ENCODE results near the gene DSC2.

Gene DSC2

DNA sequence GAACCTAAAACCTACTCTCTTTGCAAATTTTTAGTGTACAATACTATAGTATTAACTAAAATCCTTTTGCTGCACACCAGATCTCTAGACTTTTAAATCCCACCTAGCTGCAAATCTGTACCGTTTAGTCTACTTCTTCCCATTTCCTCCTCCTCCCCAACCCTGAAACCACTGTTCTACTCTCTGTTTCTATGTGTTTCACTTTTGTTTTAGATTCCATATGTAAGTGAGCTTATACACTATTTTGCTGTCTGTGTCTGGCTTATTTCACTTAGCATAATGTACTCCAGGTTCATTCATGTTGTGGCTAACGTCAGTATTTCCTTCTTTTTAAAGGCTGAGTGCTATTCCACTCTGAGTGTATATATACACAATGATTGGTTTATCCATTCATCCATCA is 18.4 kb upstream of the DSC2 start:
- Histone ChIP-seq H3K27ac (replicated peaks) (no peak overlapping the region), H3K4me3 (replicated peaks; ENCODE audit: insufficient read depth, low read length) (no peak overlapping the region), H3K27me3 (ENCODE audit: insufficient read depth, poor library complexity, severe bottlenecking) (no peaks in the 10 kb centered on the region)
- TF ChIP-seq GABPA (IDR thresholded peaks at IDR 0.05; ENCODE audit: low read depth) (no peak), SPI1 (IDR thresholded peaks at IDR 0.05; ENCODE audit: borderline replicate concordance, low read depth) (no peak), POLR2AphosphoS5 (IDR thresholded peaks at IDR 0.05; ENCODE audit: low read depth) (no peak)
- TF ChIP-seq, protein P1, sequence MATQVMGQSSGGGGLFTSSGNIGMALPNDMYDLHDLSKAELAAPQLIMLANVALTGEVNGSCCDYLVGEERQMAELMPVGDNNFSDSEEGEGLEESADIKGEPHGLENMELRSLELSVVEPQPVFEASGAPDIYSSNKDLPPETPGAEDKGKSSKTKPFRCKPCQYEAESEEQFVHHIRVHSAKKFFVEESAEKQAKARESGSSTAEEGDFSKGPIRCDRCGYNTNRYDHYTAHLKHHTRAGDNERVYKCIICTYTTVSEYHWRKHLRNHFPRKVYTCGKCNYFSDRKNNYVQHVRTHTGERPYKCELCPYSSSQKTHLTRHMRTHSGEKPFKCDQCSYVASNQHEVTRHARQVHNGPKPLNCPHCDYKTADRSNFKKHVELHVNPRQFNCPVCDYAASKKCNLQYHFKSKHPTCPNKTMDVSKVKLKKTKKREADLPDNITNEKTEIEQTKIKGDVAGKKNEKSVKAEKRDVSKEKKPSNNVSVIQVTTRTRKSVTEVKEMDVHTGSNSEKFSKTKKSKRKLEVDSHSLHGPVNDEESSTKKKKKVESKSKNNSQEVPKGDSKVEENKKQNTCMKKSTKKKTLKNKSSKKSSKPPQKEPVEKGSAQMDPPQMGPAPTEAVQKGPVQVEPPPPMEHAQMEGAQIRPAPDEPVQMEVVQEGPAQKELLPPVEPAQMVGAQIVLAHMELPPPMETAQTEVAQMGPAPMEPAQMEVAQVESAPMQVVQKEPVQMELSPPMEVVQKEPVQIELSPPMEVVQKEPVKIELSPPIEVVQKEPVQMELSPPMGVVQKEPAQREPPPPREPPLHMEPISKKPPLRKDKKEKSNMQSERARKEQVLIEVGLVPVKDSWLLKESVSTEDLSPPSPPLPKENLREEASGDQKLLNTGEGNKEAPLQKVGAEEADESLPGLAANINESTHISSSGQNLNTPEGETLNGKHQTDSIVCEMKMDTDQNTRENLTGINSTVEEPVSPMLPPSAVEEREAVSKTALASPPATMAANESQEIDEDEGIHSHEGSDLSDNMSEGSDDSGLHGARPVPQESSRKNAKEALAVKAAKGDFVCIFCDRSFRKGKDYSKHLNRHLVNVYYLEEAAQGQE (IDR thresholded peaks at IDR 0.05; ENCODE audit: insufficient replicate concordance, low read depth) = no peak
- TF ChIP-seq, protein P2, sequence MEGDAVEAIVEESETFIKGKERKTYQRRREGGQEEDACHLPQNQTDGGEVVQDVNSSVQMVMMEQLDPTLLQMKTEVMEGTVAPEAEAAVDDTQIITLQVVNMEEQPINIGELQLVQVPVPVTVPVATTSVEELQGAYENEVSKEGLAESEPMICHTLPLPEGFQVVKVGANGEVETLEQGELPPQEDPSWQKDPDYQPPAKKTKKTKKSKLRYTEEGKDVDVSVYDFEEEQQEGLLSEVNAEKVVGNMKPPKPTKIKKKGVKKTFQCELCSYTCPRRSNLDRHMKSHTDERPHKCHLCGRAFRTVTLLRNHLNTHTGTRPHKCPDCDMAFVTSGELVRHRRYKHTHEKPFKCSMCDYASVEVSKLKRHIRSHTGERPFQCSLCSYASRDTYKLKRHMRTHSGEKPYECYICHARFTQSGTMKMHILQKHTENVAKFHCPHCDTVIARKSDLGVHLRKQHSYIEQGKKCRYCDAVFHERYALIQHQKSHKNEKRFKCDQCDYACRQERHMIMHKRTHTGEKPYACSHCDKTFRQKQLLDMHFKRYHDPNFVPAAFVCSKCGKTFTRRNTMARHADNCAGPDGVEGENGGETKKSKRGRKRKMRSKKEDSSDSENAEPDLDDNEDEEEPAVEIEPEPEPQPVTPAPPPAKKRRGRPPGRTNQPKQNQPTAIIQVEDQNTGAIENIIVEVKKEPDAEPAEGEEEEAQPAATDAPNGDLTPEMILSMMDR (IDR thresholded peaks at IDR 0.05; ENCODE audit: insufficient read depth, low read length) = no peak
- DNase-seq (ENCODE audit: low read depth in 1 of 2, low spot score in 1 of 2) = no peak

DNA sequence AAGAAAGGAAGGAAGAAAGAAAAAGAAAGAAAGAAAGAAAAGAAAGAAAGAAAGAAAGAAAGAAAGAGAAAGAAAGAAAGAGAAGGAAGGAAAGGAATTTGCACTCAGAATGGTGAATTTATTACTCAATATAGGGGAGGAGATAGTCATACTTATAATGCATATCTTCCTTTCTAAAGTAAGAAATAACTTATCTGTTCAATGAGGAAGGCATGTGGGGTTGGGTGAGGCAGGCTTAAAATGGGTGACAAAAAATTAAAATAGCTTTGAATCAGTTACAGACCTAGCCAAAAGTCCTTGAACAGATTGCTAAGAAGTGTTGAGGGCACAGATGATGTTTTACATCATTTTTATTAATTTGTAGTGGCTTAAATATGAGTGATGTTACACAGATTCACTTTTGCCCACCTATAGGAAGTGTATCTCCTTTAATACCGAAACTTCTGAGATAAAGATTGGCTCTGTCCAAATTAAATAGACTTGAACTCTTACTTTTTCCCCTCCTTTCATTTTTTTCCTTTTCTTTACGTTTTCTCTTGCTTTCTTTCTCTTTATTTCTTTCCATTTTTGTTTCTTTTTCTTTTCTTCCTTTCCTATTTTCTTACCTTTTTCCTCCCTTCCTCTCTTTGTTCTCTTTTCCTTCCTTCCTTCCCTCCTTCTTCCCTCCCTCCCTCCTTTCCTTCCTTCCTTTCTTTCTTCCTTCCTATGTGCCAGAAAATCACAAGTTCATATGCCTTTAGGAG is 14.8 kb upstream of the DSC2 start:
- TF ChIP-seq, protein P2 (IDR thresholded peaks at IDR 0.05; ENCODE audit: insufficient read depth, low read length) = no peak
- TF ChIP-seq POLR2AphosphoS5 (IDR thresholded peaks at IDR 0.05; ENCODE audit: low read depth) (no peak), GABPA (IDR thresholded peaks at IDR 0.05; ENCODE audit: low read depth) (no peak), SPI1 (IDR thresholded peaks at IDR 0.05; ENCODE audit: borderline replicate concordance, low read depth) (no peak)
- TF ChIP-seq, protein P1 (IDR thresholded peaks at IDR 0.05; ENCODE audit: insufficient replicate concordance, low read depth) = no peak
- H3K27ac ChIP-seq (replicated peaks) = no peak overlapping the region
- DNase-seq (ENCODE audit: low read depth in 1 of 2, low spot score in 1 of 2) = no peak
- no peaks in the 10 kb centered on the region for H3K27me3 ChIP-seq (ENCODE audit: insufficient read depth, poor library complexity, severe bottlenecking)
- H3K4me3 ChIP-seq (replicated peaks; ENCODE audit: insufficient read depth, low read length) = no peak overlapping the region

DNA sequence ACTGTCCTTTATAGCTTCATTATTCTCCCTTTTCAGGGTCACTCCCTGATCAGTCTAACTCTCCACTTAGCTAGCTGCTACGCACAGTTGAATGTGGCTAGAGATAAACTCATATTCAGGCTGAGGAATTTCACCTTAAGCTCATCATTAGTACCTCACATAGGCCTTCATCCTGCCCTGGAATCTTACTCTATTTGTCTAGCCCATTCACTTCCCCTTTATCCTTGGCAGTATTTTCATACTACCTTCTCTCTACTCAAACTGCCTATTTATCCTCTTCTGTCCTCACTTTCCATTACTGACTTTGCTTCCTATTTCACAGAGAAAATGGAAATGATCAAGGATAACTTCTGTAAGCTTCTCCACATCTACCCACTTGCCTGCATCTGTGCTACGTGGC is 10.6 kb upstream of the DSC2 start:
- TF ChIP-seq POLR2AphosphoS5 (IDR thresholded peaks at IDR 0.05; ENCODE audit: low read depth) = no peak
- peak; percentile 91 for TF ChIP-seq SPI1 (IDR thresholded peaks at IDR 0.05; ENCODE audit: borderline replicate concordance, low read depth)
- H3K27ac ChIP-seq (replicated peaks) = no peak overlapping the region
- no peak overlapping the region for H3K4me3 ChIP-seq (replicated peaks; ENCODE audit: insufficient read depth, low read length)
- H3K27me3 ChIP-seq (ENCODE audit: insufficient read depth, poor library complexity, severe bottlenecking) = no peaks in the 10 kb centered on the region
- no peak for DNase-seq (ENCODE audit: low read depth in 1 of 2, low spot score in 1 of 2)

DNA sequence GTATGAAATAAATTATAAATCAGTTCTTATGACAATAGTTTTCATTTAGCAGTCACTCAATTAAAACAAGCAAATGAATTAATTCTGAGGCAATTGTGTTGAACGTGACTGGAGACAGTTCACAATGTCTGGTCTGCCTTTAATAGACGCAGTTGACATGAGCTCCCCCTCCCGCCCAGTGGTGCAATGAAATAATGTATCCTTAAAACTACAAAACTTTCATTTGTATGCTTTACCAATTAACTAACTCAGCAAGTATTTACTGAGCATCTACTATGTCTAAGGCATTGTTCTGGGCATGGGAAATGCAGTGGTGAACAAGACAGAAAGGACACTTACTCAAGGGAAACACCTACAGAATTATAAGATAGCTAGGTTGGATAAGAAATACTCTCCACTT is 3.5 kb upstream of the DSC2 start:
- TF ChIP-seq GABPA (IDR thresholded peaks at IDR 0.05; ENCODE audit: low read depth) (no peak), POLR2AphosphoS5 (IDR thresholded peaks at IDR 0.05; ENCODE audit: low read depth) (no peak), SPI1 (IDR thresholded peaks at IDR 0.05; ENCODE audit: borderline replicate concordance, low read depth) (no peak)
- TF ChIP-seq, protein P1 (IDR thresholded peaks at IDR 0.05; ENCODE audit: insufficient replicate concordance, low read depth) = no peak
- TF ChIP-seq, protein P2 (IDR thresholded peaks at IDR 0.05; ENCODE audit: insufficient read depth, low read length) = no peak
- H3K4me3 ChIP-seq (replicated peaks; ENCODE audit: insufficient read depth, low read length) = no peak overlapping the region
- no peak for DNase-seq (ENCODE audit: low read depth in 1 of 2, low spot score in 1 of 2)
- no peaks in the 10 kb centered on the region for H3K27me3 ChIP-seq (ENCODE audit: insufficient read depth, poor library complexity, severe bottlenecking)
- H3K27ac ChIP-seq (replicated peaks) = no peak overlapping the region
